Measurements from ENCODE around the gene CALM3.

DNA sequence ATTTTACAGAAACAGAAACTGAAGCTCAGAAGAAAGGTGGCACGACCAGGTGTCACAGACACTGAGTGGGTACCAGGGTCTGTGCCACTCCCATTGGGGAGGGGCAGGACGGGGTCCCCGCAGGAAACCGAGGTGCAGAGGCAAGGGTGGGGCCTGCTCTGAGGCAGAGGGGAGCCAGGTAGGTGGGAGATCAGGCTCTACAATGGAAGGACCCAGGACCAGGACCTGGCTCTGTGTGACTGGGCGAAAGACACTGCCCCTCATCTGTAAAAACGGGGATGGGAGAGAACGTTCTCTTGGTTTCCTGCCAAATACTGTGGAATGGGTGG lies 21.0 kb downstream of the CALM3 start:
- TF ChIP-seq, protein P1, sequence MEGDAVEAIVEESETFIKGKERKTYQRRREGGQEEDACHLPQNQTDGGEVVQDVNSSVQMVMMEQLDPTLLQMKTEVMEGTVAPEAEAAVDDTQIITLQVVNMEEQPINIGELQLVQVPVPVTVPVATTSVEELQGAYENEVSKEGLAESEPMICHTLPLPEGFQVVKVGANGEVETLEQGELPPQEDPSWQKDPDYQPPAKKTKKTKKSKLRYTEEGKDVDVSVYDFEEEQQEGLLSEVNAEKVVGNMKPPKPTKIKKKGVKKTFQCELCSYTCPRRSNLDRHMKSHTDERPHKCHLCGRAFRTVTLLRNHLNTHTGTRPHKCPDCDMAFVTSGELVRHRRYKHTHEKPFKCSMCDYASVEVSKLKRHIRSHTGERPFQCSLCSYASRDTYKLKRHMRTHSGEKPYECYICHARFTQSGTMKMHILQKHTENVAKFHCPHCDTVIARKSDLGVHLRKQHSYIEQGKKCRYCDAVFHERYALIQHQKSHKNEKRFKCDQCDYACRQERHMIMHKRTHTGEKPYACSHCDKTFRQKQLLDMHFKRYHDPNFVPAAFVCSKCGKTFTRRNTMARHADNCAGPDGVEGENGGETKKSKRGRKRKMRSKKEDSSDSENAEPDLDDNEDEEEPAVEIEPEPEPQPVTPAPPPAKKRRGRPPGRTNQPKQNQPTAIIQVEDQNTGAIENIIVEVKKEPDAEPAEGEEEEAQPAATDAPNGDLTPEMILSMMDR (conservative IDR thresholded peaks at IDR 0.05 in 1 of 2, IDR thresholded peaks at IDR 0.05 in 1 of 2; ENCODE audit: extremely low read depth in 1 of 2, insufficient read depth in 1 of 2, low read depth in 1 of 2, low read length in 2 of 2): no peak
- TF ChIP-seq EZH2 (IDR thresholded peaks at IDR 0.05; ENCODE audit: borderline replicate concordance, low read length): no peak

All from mammary epithelial cell (primary cell).